GM12801 (cell line): Measurements from ENCODE around the gene AMHR2.

Experiments used
- TF ChIP-seq, protein P1 (sequence below): IDR thresholded peaks from one replicate; pipeline ENCODE4 v1.5.1; 2011; ENCODE audit warnings: control low read depth; ENCODE audit not compliant: insufficient read length; ENCODE audit errors: extremely low read depth

Gene AMHR2

GRCh38 chr12:53450936-53451335 lies 27.3 kb downstream of the AMHR2 start:
- TF ChIP-seq, protein P1, sequence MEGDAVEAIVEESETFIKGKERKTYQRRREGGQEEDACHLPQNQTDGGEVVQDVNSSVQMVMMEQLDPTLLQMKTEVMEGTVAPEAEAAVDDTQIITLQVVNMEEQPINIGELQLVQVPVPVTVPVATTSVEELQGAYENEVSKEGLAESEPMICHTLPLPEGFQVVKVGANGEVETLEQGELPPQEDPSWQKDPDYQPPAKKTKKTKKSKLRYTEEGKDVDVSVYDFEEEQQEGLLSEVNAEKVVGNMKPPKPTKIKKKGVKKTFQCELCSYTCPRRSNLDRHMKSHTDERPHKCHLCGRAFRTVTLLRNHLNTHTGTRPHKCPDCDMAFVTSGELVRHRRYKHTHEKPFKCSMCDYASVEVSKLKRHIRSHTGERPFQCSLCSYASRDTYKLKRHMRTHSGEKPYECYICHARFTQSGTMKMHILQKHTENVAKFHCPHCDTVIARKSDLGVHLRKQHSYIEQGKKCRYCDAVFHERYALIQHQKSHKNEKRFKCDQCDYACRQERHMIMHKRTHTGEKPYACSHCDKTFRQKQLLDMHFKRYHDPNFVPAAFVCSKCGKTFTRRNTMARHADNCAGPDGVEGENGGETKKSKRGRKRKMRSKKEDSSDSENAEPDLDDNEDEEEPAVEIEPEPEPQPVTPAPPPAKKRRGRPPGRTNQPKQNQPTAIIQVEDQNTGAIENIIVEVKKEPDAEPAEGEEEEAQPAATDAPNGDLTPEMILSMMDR, result no peak

- TF ChIP-seq, protein P1, result peak; percentile 91
These were observed 28.1 kb downstream of the AMHR2 start, which contains the start of gene PCBP2 for GRCh38 chr12:53451661-53452158. TSS of gene PCBP2 (plus strand) at chr12:53452102. CDS start at chr12:53454801, 2,699 bp downstream.

GRCh38 chr12:53452159-53453077 lies 28.8 kb downstream of the AMHR2 start:
- TF ChIP-seq, protein P1, result no peak

DNA sequence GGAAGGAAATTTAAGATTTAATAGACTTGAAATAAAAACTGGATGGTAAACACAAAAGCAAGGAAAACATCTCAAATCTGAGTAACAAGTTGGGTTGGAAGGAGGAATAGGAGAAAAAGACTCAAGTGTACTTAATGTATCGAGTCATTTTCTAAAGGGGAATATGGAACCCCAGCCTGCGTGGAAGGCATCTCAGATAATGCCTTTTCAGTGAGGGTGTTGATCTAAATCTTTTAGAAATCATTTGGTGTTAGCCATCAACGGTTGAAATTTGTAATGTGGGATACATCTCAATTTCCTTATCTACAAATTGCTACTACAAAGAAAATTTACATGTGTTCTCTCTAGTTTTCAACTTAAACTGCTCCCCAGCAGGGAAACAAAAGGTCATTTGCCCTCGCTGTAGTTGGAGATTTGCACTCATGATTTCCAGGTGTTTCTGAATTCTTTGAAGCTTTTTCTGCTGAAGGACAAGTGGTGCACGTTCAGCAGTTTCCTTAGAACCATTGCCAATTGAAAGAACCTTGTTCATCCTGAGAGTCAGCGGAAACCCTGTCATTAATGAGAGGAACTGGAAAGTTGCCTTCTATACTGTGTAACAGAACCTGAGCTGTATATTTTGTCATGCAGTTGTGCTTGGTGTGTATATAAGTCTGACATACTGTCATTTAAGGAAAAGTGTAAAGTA lies 30.4 kb downstream of the AMHR2 start:
- TF ChIP-seq, protein P1, result no peak

- TF ChIP-seq, protein P1, result no peak
These were observed 31.1 kb downstream of the AMHR2 start for GRCh38 chr12:53454707-53455106.

- TF ChIP-seq, protein P1, result no peak
These were observed 33.2 kb downstream of the AMHR2 start for GRCh38 chr12:53456654-53457366.

- TF ChIP-seq, protein P1, result no peak
These were observed 35.4 kb downstream of the AMHR2 start for GRCh38 chr12:53459097-53459496.
